Gastroesophageal sphincter (tissue), 4 donors: Measurements from ENCODE around the gene KLK14. TPM values are rescaled to one million over a fixed set of nuclear protein-coding genes. Genes with fewer than 3 reads are reported as not detected.

Experiments
- total RNA-seq, 4 donors: library from RNA; depleted of rRNA; stranded (reverse); fragments of >200 nt; gene quantifications; one replicate each; pipeline ENCODE4 v1.1.0, GENCODE V29; 2016

Gene KLK14
- total RNA-seq, 4 donors from 2014 or later, result not detected

Other genes starting within 250 kb of the KLK14 start
- gene KLK15, start 249.3 kb downstream of the KLK14 start, total RNA-seq, result not detected
- gene KLK3, start 228.0 kb downstream of the KLK14 start, total RNA-seq, result not detected
- gene KLK2, start 209.4 kb downstream of the KLK14 start, total RNA-seq, result not detected
- not detected for gene KLK4, start 171.5 kb downstream of the KLK14 start, total RNA-seq
- gene KLK5, start 129.8 kb downstream of the KLK14 start, total RNA-seq, result 1 to 10 TPM in 1 of 4 donors, not detected in 3; 1.2 TPM
- 1 to 10 TPM in 2 of 4 donors, not detected in 2; 1.1 to 7.8 TPM for gene KLK6, start 113.3 kb downstream of the KLK14 start, total RNA-seq
- gene KLK7, start 99.0 kb downstream of the KLK14 start, total RNA-seq, result 10 to 100 TPM in 1 of 4 donors, under 1 TPM in 1, not detected in 2; 0.31 to 16.7 TPM
- 1 to 10 TPM in 2 of 4 donors, not detected in 2; 2.3 to 4.6 TPM for gene KLK8, start 81.3 kb downstream of the KLK14 start, total RNA-seq
- gene KLK10, start 63.2 kb downstream of the KLK14 start, total RNA-seq, result 1 to 10 TPM in 3 of 4 donors, not detected in 1; 1.7 to 6.7 (median 4.1) TPM
- gene KLK11, start 56.3 kb downstream of the KLK14 start, total RNA-seq, result 10 to 100 TPM in 1 of 4 donors, under 1 TPM in 1, not detected in 2; 0.78 to 12.3 TPM
- 1 to 10 TPM in 1 of 4 donors, under 1 TPM in 2, not detected in 1; 0.40 to 1.2 (median 0.54) TPM for gene KLK12, start 47.9 kb downstream of the KLK14 start, total RNA-seq
- 1 to 10 TPM in 3 of 4 donors, not detected in 1; 1.3 to 6.1 (median 5.1) TPM for gene KLK13, start 17.8 kb downstream of the KLK14 start, total RNA-seq
- 10 to 100 TPM in 3 of 4 donors, 1 to 10 TPM in 1; 9.8 to 12.8 (median 11.4) TPM for gene CTU1, start 25.5 kb upstream of the KLK14 start, total RNA-seq
- 1 to 10 TPM in 3 of 4 donors, under 1 TPM in 1; 0.62 to 9.2 (median 4.0) TPM for gene SIGLEC9, start 42.0 kb upstream of the KLK14 start, total RNA-seq
- gene SIGLEC7, start 59.4 kb upstream of the KLK14 start, total RNA-seq, result 1 to 10 TPM in 2 of 4 donors, under 1 TPM in 1, not detected in 1; 0.46 to 4.4 (median 2.8) TPM
- gene CD33, start 142.2 kb upstream of the KLK14 start, total RNA-seq, result 1 to 10 TPM; 1.8 to 7.0 (median 2.8) TPM
- gene SIGLECL1, start 168.2 kb upstream of the KLK14 start, total RNA-seq, result not detected
- not detected for gene IGLON5, start 228.8 kb upstream of the KLK14 start, total RNA-seq